HG03432 (cell line): Measurements from ENCODE around the gene GAGE12G.
"Not testable (repeated sequence)": the region's sequence is repeated elsewhere in the genome, so short reads cannot be mapped to it uniquely, and the experiment has no call there.

Experiments used
- ATAC-seq: cut with Tn5 transposase; IDR thresholded peaks from one replicate; pipeline ENCODE4 v1.9.1; 2021; ENCODE audit warnings: mild to moderate bottlenecking, moderate library complexity; ENCODE audit not compliant: unreplicated experiment

Gene GAGE12G, protein sequence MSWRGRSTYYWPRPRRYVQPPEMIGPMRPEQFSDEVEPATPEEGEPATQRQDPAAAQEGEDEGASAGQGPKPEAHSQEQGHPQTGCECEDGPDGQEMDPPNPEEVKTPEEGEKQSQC

DNA sequence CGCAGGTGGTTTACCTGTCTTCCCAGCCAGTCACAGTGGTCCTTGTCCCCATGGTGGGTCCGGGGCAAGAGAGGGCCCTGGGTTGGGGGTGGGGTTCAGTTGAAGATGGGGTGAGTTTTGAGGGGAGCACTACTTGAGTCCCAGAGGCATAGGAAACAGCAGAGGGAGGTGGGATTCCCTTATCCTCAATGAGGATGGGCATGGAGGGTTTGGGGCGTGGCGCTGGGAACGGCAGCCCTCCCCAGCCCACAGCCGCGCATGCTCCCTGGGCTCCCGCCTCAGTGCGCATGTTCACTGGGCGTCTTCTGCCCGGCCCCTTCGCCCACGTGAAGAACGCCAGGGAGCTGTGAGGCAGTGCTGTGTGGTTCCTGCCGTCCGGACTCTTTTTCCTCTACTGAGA, at the start of gene GAGE12G:
TSS of gene GAGE12G (plus strand) at position 301 of the 400 bp plus-strand sequence. CDS start 1,155 bp downstream, outside the sequence.
- ATAC-seq, result not testable (repeated sequence)

DNA sequence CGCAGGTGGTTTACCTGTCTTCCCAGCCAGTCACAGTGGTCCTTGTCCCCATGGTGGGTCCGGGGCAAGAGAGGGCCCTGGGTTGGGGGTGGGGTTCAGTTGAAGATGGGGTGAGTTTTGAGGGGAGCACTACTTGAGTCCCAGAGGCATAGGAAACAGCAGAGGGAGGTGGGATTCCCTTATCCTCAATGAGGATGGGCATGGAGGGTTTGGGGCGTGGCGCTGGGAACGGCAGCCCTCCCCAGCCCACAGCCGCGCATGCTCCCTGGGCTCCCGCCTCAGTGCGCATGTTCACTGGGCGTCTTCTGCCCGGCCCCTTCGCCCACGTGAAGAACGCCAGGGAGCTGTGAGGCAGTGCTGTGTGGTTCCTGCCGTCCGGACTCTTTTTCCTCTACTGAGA, 38.3 kb upstream of the GAGE12G start, which contains the start of gene GAGE12C:
TSS of gene GAGE12C (plus strand) at position 301 of the 400 bp plus-strand sequence. CDS start 1,155 bp downstream, outside the sequence.
- not testable (repeated sequence) for ATAC-seq

DNA sequence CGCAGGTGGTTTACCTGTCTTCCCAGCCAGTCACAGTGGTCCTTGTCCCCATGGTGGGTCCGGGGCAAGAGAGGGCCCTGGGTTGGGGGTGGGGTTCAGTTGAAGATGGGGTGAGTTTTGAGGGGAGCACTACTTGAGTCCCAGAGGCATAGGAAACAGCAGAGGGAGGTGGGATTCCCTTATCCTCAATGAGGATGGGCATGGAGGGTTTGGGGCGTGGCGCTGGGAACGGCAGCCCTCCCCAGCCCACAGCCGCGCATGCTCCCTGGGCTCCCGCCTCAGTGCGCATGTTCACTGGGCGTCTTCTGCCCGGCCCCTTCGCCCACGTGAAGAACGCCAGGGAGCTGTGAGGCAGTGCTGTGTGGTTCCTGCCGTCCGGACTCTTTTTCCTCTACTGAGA, 28.8 kb upstream of the GAGE12G start, which contains the start of gene GAGE12D:
TSS of gene GAGE12D (plus strand) at position 301 of the 400 bp plus-strand sequence. CDS start 1,155 bp downstream, outside the sequence.
- not testable (repeated sequence) for ATAC-seq

DNA sequence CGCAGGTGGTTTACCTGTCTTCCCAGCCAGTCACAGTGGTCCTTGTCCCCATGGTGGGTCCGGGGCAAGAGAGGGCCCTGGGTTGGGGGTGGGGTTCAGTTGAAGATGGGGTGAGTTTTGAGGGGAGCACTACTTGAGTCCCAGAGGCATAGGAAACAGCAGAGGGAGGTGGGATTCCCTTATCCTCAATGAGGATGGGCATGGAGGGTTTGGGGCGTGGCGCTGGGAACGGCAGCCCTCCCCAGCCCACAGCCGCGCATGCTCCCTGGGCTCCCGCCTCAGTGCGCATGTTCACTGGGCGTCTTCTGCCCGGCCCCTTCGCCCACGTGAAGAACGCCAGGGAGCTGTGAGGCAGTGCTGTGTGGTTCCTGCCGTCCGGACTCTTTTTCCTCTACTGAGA, 19.2 kb upstream of the GAGE12G start, which contains the start of gene GAGE12E:
TSS of gene GAGE12E (plus strand) at position 301 of the 400 bp plus-strand sequence. CDS start 1,155 bp downstream, outside the sequence.
- not testable (repeated sequence) for ATAC-seq

GRCh38 chrX:49560542-49560941, 9.7 kb upstream of the GAGE12G start, which contains the start of gene GAGE12F:
GAGE12F (plus strand) TSS chrX:49560842; CDS start chrX:49561997, 1,155 bp downstream.
- ATAC-seq, result not testable (repeated sequence)

- not testable (repeated sequence) for ATAC-seq
Measured at GRCh38 chrX:49568728-49569127, 1.5 kb upstream of the GAGE12G start.

DNA sequence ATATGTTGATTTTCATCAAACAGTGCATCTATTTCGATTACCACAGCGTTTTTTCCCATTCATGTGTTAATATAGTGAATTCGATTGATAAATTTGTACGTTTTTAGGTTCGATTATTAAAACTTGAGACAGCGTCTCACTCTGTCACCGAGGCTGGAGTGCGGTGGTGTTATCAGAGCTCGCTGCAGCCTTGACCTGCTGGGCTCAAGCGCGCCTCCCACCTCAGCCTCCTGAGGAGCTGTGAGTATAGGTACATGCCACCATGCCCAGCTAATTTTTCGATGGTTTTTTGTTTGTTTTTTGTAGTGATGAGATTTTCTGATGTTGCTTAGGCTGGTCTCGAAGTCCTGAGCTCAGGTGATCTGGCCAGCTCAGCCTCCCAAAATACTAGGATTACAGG, 1.0 kb upstream of the GAGE12G start:
- not testable (repeated sequence) for ATAC-seq

DNA sequence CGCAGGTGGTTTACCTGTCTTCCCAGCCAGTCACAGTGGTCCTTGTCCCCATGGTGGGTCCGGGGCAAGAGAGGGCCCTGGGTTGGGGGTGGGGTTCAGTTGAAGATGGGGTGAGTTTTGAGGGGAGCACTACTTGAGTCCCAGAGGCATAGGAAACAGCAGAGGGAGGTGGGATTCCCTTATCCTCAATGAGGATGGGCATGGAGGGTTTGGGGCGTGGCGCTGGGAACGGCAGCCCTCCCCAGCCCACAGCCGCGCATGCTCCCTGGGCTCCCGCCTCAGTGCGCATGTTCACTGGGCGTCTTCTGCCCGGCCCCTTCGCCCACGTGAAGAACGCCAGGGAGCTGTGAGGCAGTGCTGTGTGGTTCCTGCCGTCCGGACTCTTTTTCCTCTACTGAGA, 9.4 kb downstream of the GAGE12G start, which contains the start of gene GAGE12H:
TSS of gene GAGE12H (plus strand) at position 301 of the 400 bp plus-strand sequence. CDS start 1,155 bp downstream, outside the sequence.
- ATAC-seq, result not testable (repeated sequence)

DNA sequence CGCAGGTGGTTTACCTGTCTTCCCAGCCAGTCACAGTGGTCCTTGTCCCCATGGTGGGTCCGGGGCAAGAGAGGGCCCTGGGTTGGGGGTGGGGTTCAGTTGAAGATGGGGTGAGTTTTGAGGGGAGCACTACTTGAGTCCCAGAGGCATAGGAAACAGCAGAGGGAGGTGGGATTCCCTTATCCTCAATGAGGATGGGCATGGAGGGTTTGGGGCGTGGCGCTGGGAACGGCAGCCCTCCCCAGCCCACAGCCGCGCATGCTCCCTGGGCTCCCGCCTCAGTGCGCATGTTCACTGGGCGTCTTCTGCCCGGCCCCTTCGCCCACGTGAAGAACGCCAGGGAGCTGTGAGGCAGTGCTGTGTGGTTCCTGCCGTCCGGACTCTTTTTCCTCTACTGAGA, 19.0 kb downstream of the GAGE12G start, which contains the start of gene GAGE2A:
TSS of gene GAGE2A (plus strand) at position 301 of the 400 bp plus-strand sequence. CDS start 1,155 bp downstream, outside the sequence.
- ATAC-seq, result not testable (repeated sequence)

DNA sequence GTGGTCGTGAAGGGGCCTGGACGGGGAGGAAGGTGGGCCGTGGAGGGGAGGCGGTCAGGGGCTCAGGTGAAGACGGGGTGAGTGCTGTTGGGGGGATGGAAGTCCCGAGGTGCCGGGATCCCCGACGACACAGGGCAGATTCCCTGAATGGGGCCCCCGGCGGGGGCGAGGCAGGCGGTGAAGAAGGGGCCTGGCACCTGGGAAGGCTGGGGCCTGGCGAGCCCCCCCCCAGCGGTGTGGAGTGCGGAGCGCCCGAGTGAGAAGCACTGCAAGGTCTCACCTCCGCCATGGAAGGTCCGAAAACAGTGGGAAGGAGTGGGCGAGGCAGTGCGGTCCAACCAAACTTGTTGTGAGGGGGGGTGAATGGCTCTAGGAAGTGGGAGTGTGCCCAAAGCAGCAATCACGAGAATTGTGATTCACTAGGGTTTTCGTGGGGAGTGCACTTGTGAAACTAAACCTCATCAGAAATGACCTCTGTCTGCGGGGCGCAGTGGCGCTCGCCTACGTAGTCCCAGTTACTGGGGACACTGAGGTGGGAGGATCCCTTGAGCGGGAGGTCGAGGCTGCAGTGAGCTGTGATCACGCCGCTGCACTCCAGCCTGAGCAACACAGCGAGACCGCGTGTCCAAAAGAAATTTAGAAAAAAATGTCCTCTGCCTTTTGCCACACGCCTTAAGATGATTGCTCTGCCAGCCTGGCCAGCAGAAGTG, 19.7 kb downstream of the GAGE12G start:
- ATAC-seq, result not testable (repeated sequence)

DNA sequence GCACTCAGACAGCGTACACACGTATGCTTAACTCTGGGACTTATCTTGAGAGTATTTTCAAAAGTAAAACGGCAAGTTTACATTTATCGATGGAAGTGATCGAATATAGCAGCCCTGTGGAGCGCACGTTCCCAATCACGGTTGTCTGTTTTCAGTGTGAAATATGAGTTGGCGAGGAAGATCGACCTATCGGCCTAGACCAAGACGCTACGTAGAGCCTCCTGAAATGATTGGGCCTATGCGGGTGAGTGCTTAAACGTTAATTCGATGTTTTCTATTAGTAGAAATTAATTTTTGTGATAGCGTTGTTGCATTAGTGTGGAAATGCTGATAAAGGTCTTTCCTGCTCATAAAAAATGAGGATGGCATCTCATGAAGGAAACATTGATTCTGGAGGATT, 20.3 kb downstream of the GAGE12G start:
- not testable (repeated sequence) for ATAC-seq

DNA sequence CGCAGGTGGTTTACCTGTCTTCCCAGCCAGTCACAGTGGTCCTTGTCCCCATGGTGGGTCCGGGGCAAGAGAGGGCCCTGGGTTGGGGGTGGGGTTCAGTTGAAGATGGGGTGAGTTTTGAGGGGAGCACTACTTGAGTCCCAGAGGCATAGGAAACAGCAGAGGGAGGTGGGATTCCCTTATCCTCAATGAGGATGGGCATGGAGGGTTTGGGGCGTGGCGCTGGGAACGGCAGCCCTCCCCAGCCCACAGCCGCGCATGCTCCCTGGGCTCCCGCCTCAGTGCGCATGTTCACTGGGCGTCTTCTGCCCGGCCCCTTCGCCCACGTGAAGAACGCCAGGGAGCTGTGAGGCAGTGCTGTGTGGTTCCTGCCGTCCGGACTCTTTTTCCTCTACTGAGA, 28.5 kb downstream of the GAGE12G start, which contains the start of gene GAGE1:
TSS of gene GAGE1 (plus strand) at position 301 of the 400 bp plus-strand sequence. CDS start 1,155 bp downstream, outside the sequence.
- not testable (repeated sequence) for ATAC-seq

DNA sequence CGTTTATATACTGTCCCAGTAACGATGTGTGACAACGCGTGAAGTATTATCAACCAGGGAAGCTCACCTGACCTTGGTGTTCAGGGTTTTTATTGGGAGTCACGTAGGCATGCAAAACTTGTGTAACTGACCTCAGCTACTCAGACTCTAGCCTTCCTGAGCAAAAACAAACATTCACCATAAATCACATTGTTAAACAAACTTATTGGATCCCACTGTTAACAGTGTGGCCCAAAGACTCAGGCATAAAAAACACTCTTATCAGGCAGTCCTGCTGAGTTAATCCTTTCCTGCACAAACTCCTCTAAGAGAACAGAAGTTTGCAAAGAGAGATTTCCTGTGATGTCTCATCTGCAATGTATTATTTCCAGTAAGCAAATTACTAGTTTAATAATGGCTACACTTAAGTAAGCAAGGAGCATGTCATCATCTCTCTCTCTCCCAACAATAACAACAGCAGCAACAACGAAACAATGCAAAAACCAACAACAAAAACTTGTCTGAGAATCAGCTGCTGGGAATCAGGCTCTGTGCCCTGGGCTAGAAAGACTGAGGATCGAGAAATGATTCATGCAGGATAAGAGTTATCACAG, 40.6 kb downstream of the GAGE12G start:
- ATAC-seq, result no peak

- no peak for ATAC-seq
Measured at GRCh38 chrX:49618574-49618973, 48.4 kb downstream of the GAGE12G start.
